ENCODE results near the gene NPR3.

GRCh38 chr5:32690153-32690552, 21.0 kb upstream of the NPR3 start:
- TF ChIP-seq CTCF (IDR thresholded peaks at IDR 0.05) (no peak), POLR2A (IDR thresholded peaks at IDR 0.05) (no peak)
